Glomerular visceral epithelial cell (primary cell): ENCODE results near the gene HSPB1.
"Not testable (repeated sequence)": the region's sequence is repeated elsewhere in the genome, so short reads cannot be mapped to it uniquely, and the experiment has no call there.

Experiments
- DNase-seq: peaks from one replicate; pipeline ENCODE4 v3.0.0-alpha.2; 2016; ENCODE audit errors: extremely low spot score

HSPB1 gene

DNA sequence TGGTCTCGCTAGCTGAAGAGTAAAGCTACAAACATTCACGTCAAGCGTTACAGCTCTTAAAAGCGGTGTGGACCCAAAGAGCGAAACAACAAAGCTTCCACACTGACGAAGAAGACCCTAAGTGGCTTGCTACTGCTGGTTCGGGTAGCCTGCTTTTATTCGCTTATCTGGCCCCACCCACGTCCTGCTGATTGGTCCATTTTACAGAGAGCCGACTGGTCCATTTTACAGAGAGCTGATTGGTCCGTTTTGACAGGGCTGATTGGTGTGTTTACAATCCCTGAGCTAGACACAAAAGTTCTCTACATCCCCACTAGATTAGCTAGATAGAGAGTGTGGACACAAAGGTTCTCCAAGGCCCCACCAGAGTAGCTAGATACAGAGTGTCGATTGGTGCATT is 6.4 kb downstream of the HSPB1 start:
- DNase-seq, result not testable (repeated sequence)

DNA sequence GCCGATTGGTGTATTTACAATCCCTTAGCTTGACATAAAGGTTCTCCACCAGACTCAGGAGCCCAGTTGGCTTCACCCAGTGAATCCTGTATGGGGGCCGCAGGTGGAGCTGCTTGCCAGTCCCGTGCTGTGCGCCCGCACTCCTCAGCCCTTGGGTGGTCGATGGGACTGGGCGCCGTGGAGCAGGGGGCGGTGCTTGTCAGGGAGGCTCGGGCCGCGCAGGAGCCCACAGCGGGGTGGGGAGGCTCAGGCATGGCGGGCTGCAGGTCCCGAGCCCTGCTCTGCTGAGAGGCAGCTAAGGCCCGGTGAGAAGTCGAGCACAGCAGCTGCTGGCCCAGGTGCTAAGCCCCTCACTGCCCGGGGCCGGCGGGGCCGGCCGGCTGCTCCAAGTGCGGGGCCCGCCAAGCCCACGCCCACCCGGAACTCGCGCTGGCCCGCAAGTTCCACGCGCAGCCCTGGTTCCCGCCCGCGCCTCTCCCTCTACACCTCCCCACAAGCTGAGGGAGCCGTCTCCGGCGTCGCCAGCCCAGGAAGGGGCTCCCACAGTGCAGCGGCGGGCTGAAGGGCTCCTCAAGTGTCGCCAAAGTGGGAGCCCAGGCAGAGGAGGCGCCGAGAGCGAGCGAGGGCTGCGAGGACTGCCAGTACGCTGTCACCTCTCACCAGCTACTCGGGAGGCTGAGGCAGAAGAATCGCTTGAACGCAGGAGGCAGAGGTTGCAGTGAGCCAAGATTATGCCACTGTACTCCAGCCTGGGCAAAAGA is 7.0 kb downstream of the HSPB1 start:
- DNase-seq, result not testable (repeated sequence)

DNA sequence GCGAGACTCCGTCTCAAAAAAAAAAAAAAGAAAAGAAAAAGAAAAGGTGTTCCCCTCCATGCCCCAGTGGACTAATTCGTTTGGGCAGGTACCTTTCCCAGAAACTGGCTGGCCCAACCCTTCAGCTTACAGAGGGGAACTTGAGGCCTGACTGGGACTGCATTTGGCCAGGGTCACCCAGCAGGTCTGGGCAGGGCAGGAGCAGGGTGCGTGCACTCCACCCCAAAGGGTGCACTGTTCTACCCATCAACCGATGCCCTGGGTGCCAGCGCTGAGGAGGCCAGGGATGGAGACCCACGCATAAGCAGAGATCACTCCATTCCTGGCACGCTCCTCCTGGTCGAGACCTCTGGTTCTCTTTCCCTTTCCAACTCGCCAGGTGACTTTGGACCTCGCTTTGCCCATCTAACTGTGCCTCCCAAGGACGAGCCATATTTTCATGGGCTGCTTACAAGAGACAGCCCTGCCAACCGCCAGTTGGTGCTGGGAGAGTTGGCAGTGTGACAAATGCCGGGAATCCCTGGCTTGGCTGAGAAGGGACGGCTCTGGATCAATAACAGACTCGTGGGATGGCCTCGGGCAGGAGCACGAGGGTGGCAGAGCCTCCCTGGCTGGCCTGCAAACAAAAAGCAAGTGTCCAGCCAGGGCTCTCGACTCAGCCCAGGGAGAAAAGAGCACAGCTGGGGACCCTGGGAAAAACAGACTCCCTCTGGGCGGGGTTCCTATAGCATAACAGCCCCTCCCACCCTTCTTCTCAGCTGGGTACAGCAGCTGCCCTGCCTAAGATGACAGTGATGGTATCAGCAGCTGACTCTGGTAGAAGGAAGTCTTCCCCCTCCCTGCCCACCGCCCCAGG is 7.9 kb downstream of the HSPB1 start:
- DNase-seq, result no peak

DNA sequence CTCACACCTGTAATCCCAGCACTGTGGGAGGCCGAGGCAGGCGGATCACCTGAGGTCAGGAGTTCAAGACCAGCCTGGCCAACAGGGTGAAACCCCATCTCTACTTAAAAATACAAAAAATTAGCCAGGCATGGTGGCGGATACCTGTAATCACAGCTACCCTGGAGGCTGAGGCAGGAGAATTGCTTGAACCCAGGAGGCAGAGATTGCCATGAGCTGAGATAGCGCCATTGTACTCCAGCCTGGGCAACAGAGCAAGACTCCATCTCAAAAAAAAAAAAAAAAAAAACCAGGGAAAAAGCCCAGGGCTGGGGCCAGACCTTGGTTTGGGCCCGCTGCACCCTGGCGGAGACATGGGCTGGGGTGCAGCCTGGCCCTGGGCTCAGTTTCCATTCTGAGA is 9.4 kb downstream of the HSPB1 start:
- DNase-seq, result not testable (repeated sequence)

DNA sequence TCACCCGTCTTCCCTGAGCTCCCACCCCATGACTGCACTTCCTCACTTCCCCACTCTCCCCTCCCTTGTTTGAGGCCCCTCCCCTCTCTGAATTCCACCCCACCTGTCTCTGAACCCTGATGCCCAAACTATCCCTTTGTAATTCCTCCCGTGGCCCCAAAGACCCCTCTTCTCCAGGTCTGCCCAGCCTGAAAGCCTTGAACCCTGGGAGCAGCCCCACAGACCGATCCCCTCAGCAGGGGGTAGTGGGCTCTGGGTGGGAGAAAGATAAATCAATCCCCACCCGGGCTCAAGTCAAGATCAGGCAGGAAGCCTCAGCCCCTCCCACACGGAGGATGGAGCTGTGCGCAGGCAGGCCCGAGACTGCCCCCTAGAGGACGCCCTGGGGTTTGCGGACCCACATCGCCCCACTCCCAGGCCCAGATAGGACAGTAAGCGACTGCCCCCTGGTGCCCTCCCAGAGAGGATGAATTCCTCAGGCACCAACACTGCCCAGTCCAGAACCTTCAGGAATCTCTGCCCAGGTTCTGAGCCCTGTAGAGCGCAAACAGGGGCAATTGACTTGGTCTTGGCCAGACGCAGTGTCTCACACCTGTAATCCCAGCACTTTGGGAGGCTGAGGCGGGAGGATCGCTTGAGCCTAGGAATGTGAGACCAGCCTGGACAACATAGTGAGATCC is 11.7 kb downstream of the HSPB1 start:
- DNase-seq, result peak; percentile 94

DNA sequence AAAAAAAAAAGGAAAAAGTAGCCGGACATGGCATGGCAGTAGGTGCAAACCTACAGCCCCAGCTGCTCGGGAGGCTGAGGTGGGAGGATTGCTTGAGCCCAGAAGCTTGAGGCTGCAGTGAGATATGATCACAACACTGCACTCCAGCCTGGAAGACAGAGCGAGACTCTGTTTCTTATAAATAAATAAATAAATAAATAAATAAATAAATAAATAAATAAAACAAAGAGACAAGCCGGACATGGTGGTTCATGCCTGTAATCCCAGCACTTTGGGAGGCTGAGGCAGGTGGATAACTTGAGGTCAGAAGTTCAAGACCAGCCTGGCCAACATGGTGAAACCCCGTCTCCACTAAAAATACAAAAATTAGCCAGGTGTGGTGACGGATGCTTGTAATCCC is 12.3 kb downstream of the HSPB1 start:
- DNase-seq, result not testable (repeated sequence)

DNA sequence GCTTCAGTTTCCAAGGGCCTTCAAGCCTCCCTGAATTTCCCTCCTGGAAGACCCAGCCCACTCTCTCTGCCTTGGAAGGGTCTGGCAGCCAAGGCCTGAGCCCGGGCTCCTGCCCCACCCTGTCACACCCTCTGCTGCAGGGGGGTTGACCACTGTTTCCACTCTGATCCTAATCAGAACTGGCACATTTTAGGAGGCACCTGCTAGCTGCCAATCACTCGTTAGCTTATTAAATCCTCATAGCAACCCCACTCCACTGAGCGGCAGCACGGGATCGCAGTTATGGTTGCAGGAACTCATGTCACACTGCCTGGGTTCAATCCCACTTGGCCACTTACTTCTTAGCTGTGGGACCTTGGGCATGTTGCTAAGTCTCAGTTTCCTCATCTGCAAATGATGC is 12.9 kb downstream of the HSPB1 start:
- DNase-seq, result no peak

DNA sequence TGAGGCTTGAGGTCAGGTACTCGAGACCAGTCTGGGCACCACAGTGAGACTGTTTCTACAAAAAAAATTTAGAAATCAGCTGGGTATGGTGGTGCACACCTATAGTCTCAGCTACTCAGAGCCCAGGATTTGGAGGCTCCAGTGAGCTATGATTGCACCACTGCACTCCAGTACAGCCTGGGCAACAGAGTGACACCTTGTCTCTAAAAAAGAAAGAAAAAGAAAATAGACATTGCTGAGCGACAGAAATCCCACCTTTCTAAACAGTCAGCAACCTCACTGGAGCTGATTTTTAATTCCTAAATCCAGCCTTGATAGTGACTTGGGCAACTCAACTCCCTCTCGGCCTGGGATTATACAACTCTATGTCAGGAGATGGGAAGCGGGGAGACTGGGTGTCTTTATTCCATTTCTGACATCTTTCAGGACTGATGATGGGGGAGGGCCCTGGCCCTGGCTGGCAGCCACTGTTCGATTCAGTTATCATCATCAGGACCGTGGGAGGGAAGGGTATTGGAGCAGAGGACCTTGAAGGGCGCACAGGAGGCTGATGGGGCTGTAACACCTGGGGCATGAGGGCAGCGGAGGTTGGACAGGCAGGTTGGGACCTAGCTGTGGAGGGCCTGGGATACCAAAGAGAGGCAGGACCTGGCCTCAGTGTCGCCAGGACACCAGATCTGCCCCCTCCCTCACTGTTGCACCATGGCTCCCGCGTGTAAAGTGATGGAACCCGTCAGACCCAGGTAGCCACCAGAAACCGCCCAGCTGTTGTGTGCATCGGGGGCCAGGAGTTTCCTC is 14.7 kb downstream of the HSPB1 start:
- no peak for DNase-seq

DNA sequence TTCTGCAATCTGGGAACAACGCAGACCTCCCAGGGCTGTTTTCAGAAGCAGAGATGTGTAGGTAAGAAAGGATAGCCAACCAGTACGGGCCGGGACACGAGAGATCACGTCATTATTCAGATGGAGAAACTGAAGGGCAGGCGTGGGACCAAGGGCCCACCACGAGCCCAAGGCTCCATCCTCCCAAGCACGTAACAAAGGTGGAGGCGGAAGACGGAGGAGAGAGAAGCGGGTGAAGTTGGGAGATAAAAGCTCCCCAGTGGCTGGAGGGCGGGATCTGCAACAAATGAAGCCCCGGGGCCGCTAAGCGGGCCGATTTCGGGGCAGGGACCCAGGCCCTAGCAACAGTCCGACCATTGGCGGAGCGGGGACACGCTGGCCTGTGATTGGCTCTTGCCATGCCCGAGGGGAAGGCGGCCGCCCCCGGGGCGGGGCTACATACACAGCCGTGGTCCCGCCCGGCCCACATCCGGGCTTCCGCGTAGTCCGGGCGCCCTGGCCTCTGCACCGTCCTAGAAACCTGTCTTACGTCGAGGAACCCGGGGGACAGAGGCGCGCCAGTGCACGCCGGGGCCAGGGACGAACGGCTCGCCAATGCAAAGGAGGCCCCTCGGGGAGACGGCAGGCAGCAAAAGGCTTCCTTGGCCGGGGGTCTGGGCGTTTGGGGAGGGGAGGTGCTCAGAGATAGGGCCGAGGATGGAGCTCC is 15.5 kb downstream of the HSPB1 start:
- peak; percentile 97 for DNase-seq

DNA sequence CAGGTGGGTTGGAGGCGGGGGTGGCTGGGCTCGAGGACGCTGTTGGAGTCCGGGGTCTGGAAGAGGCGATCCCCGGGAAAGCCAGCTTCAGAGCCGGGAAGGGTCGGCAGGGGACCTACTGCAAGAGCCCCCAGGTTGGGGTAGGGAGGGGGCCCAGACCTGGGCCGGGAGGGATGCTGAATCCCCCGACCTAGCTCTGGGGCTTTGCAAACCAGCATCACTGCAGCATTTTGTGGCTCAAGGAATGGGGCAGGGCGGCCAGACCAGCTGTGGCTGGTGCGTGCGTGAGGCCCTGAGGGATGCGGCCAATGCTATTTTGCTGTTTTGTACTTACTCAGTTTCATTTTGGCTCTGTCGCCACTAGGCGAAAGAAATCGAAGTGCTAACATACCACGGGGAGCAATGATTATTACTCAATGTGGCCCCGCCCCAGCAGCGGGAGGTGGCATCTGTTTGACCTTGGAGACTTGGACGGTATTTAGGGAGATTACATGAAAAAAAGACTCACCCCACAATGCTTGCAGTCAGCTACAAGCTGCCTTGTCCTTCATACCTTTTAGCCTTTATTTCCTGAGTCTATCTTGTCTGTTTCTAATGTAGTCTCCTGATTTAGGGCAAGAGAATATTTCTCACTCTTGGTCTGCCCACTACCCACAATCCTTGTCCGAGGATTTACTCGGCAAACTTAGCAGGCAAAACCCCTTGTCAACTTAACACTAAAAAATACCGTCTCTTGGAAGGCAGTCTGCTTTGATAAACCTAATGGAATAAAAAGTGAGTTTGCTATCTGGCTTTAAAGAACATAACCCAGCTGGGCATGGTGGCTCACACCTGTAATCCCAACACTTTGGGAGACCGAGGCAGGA is 16.2 kb downstream of the HSPB1 start:
- peak; percentile 79 for DNase-seq

DNA sequence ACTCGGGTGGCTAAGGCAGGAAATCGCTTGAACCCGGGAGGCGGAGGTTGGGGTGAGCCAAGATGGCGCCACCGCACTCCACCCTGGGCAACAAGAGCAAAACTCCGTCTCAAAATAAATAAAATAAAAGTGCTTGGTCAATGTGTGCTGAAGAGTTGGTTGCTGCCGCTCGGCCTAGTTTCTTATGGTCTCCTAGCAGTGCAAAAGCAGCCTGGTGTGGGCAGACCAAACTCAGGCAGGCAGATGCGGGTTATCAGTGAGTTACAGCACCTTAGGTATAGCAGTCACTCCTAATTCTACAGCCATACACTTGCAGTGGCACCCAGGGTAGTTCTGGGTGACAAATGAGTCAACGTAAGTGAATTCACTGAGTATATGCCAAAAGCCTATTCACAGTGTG is 22.6 kb downstream of the HSPB1 start:
- no peak for DNase-seq

DNA sequence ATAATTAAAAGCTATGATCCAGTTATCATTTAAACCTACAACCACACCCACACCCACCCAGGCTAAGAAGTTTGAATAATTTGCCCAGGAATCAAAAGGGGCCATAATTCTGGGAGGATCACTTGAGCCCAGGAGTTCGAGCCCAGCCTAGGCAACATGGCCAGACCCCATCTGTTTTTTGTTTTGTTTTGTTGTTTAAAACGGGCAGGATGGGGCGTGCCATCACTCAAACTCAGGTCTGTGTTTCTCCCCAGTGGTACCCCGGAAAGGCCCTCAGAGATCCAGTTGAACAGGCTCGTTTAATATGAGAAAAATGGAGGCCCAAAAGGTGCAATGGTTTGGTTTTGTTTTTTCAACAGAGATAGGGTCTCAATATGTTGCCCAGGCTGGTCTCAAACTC is 23.3 kb downstream of the HSPB1 start:
- no peak for DNase-seq

DNA sequence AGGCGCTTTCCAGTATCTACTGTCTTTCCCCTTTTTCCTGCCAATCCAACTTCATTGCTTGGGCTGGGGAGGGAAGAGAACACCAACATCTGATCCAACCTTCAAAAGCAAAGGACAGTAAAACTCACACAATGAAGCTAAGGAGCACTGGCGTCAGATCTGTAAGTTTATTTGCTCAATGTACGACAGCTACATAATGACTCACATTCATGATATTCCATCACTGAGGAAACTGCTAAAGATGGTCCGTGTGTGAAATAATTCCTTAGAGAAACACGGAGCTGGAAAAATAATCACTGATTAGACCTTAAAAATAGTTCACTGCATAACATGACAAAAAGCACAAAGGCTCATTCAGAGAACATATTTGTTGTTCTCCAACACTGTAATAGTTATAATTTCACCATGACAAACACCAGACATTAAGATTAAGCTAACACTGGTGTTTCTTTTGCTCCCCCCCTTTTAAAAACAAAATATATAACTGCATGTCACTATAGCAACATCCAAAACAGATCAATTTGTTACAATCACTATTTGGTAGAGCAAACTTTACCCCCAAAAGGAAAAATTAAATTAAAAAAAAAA is 24.3 kb downstream of the HSPB1 start:
- no peak for DNase-seq

DNA sequence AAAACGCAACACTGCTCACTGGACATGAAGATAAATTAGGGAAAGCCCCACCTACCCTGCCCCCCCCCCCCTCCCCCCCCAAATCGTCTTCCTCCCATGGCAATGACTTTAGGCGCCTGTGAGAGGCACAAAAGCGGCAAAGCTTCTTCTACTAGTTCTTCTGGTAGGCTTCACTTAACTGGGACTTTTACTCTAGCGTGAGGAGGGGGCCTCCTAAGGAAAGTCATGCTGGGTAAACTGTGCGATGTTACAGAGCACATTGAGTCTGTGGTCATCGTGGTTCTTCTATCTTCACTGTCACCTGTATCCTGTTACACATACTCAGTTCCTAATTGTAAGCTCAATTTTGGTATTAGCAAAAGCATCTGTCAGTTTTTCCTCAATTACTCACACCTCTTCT is 25.1 kb downstream of the HSPB1 start:
- DNase-seq, result no peak

DNA sequence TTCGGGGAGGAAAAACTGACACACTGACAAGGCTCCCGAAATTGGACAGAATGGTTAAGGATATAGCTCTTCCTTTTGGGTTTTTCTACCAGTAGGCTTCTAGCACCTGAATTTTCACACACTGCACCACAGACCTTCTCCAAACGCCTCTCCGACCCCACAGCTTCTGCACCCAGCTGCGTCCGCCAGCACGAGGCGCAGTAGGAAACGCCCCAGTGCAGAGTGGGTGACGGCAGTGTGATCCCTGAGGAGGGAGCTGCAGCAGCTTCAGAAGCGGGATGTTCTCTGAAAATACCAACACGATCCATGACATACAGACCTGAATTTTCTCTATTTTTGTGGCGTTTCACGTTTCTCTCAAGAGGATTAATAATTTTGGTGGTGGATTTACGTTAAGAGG is 25.9 kb downstream of the HSPB1 start:
- DNase-seq, result no peak

DNA sequence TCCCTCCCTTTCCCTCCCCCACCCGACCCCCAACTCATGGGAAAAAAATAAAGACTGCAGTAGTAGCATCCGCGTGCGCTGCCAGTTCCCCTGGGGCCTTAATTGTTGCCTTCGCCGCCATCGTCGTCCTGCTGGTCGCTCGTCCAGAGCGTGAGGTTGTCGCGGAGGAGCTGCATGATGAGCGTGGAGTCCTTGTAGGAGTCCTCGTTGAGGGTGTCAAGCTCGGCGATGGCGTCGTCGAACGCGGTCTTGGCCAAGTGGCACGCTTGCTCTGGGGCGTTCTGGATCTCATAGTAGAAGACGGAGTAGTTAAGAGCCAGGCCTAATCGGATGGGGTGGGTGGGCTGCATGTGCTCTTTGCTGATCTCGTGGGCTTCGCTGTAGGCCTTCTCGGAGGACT is 27.0 kb downstream of the HSPB1 start:
- DNase-seq, result no peak

DNA sequence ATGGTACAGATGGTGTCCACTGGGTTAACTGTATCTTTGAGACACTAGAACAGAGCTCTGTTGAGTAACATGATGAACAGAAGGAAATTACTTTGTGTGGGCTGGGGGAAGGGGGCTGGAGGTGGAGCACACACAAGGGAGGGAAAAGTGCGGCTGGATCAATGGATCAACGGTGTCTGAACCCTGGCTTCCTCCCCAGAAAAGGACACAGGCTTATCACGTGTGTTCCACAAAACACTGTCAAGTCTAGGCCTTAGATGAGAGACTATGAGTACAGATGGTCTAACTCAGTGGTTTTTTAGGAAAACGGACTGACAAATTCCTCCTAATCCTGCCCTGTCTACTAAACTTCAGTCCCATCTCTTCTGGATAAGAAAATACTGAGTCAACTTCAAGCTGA is 27.8 kb downstream of the HSPB1 start:
- no peak for DNase-seq

DNA sequence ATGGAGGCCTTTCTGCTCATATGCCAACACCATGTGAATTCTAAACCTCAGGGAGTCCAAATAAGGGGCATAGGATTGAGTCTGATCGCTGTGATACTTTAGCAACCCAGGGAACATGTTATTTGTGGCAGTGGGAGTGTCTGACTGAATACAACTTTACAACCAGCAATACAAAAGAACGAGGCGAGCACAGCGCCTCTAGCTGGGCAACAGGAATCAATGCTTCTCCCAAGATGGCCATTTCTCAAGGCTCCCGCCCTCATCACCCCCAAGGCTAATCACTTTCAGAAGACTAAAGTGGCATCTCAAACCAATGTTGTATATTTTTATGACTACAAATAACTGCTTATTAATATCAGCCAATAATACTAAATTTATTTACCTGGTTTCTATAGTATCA is 28.2 kb downstream of the HSPB1 start:
- no peak for DNase-seq

DNA sequence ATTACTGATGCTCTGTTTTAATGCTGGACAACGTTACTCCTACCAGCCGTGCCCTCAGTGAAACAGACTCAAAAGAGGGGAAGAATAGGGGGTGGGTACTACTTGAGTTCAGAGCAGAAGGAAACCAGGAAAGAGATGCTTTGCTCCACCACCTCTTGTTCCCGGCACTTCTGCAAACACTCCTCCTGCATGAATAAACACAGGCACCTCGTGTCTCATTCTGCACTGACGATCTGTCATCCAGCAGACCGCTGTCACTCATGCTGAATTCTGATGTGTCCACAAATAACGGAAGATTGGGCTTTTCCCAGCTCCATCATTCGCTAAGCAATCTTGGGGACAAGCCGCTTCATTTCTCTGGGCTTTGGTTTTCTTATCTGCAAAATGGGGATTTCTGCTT is 29.6 kb downstream of the HSPB1 start:
- no peak for DNase-seq
